KMS-11 (cell line): ENCODE data around the gene CHD9.

Source experiments
- H2AFZ ChIP-seq: fragments of 200-600 bp; sonication (generic); 2 replicates; pipeline ENCODE4 v1.6.1; 2016; ENCODE audit warnings: antibody characterized with exemption, mixed run types, low read depth
- H3K27ac ChIP-seq: fragments of 200-600 bp; sonication (generic); 2 replicates; pipeline ENCODE4 v1.6.1; 2016; ENCODE audit warnings: mild to moderate bottlenecking, mixed run types
- H3K27me3 ChIP-seq: fragments of 200-600 bp; sonication (generic); 2 replicates; pipeline ENCODE4 v1.6.1; 2017; ENCODE audit warnings: mild to moderate bottlenecking, low read depth, mixed run types, moderate library complexity; ENCODE audit not compliant: insufficient read depth
- H3K36me3 ChIP-seq: fragments of 200-600 bp; sonication (generic); 2 replicates; pipeline ENCODE4 v1.6.1; 2017; ENCODE audit warnings: mild to moderate bottlenecking, mixed run types; ENCODE audit not compliant: insufficient read depth
- H3K4me1 ChIP-seq: fragments of 200-600 bp; sonication (generic); 2 replicates; pipeline ENCODE4 v1.6.1; 2016; ENCODE audit warnings: mild to moderate bottlenecking, low read depth, mixed run types; ENCODE audit not compliant: poor library complexity, severe bottlenecking
- H3K4me2 ChIP-seq: fragments of 200-600 bp; sonication (generic); 2 replicates; pipeline ENCODE4 v1.7.0; 2016; ENCODE audit warnings: mild to moderate bottlenecking, mixed run types
- H3K4me3 ChIP-seq: fragments of 200-600 bp; sonication (generic); IDR thresholded peaks from 2 replicates; pipeline ENCODE4 v1.6.1; 2017; ENCODE audit warnings: low read depth, low read length, mixed read lengths; ENCODE audit not compliant: insufficient read depth
- H3K79me2 ChIP-seq: fragments of 200-600 bp; sonication (generic); 2 replicates; pipeline ENCODE4 v1.6.1; 2016; ENCODE audit warnings: low read depth, mixed run types; ENCODE audit not compliant: insufficient read depth
- H3K9ac ChIP-seq: fragments of 200-600 bp; sonication (generic); 2 replicates; pipeline ENCODE4 v1.6.1; 2016; ENCODE audit warnings: mild to moderate bottlenecking, mixed run types
- H4K20me1 ChIP-seq: fragments of 200-600 bp; sonication (generic); 2 replicates; pipeline ENCODE4 v1.6.1; 2016; ENCODE audit warnings: mild to moderate bottlenecking, mixed run types; ENCODE audit not compliant: insufficient read depth
- CTCF ChIP-seq: fragments of 200-600 bp; sonication (generic); conservative IDR thresholded peaks from 2 replicates; pipeline ENCODE4 v1.6.1; 2017; ENCODE audit warnings: low read depth, mild to moderate bottlenecking, antibody characterized with exemption, low read length, moderate library complexity, mixed read lengths

CHD9 gene

DNA sequence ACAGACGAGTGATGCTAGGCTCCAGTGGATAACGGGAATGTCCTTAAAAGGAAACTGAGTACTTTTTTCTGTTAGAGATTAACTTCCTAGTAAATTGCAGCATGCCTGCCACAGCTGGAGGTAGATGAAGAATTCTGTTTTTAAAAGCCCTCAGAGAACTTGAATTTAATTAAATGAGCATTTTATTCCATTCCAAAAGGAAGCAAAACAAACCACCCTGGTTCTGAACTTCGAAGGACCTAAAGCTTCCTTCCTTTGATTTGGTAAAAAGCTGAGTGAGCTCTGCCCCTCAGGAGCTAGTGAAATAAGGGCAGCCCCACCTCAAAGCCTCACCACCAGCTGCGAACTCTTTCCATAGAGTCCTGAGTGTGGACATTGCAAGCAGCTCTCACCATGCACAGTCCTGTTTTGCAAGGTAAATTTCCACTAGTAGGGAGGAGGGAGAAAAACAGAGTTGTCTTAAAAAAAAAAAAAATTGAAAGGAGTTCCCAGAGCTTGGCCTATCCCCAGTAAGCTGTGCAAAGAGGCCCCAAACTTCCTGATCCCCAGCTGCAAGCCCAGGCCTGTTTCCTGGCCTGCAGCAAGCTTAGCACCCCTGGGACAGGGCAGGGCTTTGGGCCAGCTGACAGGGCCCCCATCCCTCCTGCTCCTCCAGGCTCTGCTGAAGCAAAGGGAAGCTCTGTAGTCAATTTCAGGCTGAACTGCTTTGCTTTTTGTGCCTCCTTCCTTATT, 13.3 kb upstream of the CHD9 start:
- H3K27ac ChIP-seq: no peak overlapping the region
- H4K20me1 ChIP-seq: no peaks in the 10 kb centered on the region
- no peaks in the 10 kb centered on the region for H3K4me1 ChIP-seq
- no peaks in the 10 kb centered on the region for H3K79me2 ChIP-seq
- H3K36me3 ChIP-seq: no peaks in the 10 kb centered on the region
- H3K4me2 ChIP-seq: no peak overlapping the region
- no peak overlapping the region for H3K9ac ChIP-seq
- no peak for TF ChIP-seq CTCF
- H2AFZ ChIP-seq: no peak overlapping the region
- H3K4me3 ChIP-seq: no peak overlapping the region
- H3K27me3 ChIP-seq: no peaks in the 10 kb centered on the region

- no peak overlapping the region for H3K4me3 ChIP-seq
- H2AFZ ChIP-seq: no peak overlapping the region
- no peaks in the 10 kb centered on the region for H3K36me3 ChIP-seq
- no peak for TF ChIP-seq CTCF
- no peak overlapping the region for H3K27ac ChIP-seq
- H3K79me2 ChIP-seq: no peaks in the 10 kb centered on the region
- H3K4me1 ChIP-seq: no peaks in the 10 kb centered on the region
- H3K4me2 ChIP-seq: no peak overlapping the region
- H3K27me3 ChIP-seq: no peaks in the 10 kb centered on the region
- no peak overlapping the region for H3K9ac ChIP-seq
- no peaks in the 10 kb centered on the region for H4K20me1 ChIP-seq
Observed at GRCh38 chr16:53042235-53042701, 12.5 kb upstream of the CHD9 start.

DNA sequence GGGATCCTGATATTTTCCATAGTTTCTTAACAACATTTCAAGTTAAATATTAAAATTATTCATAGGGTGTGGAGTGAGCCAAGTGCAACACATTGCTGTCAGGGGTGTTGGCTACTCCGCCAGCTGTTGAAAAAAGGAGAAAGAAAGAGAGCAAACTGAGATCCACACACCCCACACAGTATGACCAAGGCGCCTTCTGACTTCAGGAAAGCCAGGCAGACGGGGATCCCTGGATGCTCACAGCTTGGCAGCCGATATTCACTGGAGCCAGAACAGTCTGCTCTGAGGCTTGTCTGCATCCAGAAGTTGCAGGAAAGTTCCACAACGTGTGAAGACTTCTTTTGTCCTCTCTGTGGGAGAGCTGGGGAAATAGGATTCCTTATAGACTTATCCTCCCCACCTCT, 11.4 kb upstream of the CHD9 start:
- Histone ChIP-seq H3K4me2 (no peak overlapping the region), H3K27ac (no peak overlapping the region), H3K27me3 (no peaks in the 10 kb centered on the region), H3K4me3 (no peak overlapping the region), H4K20me1 (no peaks in the 10 kb centered on the region), H3K36me3 (no peaks in the 10 kb centered on the region), H3K9ac (no peak overlapping the region), H2AFZ (no peak overlapping the region), H3K4me1 (no peaks in the 10 kb centered on the region), H3K79me2 (no peaks in the 10 kb centered on the region)
- no peak for TF ChIP-seq CTCF

DNA sequence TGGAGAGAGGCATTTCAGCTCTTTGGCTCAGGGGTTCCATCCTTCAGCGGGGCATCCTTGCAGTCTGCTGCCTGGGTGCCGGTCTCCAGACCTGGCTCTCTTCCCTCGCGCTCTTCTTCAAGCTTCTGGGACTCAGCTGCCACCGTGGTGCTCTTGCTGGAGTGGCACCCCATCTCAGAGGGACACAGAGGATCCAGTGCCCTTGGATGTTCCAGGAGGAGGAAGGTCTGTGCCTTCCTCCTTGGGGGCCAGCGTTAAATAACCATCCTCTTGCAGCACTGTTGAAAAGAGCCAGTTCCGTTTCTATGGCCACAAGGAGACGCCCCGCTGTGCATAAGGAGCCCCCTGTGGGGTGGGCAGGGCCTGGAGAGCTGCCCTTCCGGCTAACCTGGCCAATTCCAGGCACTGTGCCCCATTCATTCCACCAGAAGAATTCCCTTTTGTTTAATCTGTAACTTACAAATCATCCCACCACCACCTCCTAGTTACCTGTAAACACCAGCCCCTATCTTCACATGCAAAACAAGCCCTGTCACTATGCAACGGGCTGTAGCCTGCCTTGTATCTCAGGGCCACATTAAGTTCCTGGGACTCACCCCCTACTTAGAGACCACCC, 10.7 kb upstream of the CHD9 start:
- no peaks in the 10 kb centered on the region for H3K4me1 ChIP-seq
- H4K20me1 ChIP-seq: no peaks in the 10 kb centered on the region
- TF ChIP-seq CTCF: no peak
- no peak overlapping the region for H3K4me3 ChIP-seq
- H3K27me3 ChIP-seq: no peaks in the 10 kb centered on the region
- H3K36me3 ChIP-seq: no peaks in the 10 kb centered on the region
- no peak overlapping the region for H3K27ac ChIP-seq
- no peak overlapping the region for H3K4me2 ChIP-seq
- H3K9ac ChIP-seq: no peak overlapping the region
- no peaks in the 10 kb centered on the region for H3K79me2 ChIP-seq
- H2AFZ ChIP-seq: no peak overlapping the region
